Gastrocnemius medialis (tissue), 4 donors: ENCODE measurements around the gene ZFP1. TPM values are rescaled to one million over a fixed set of nuclear protein-coding genes. Genes with fewer than 3 reads are reported as not detected.

ENCODE experiments used
- ATAC-seq, 2 donors: fragments of 150-250 bp; one replicate each; pipeline ENCODE4 v1.9.1; 2016
- DNase-seq, 2 donors: peaks; one replicate each; pipeline ENCODE4 v3.0.0-alpha.2; 2019
- H3K27ac ChIP-seq, 4 donors: fragments of 200-600 bp; sonication (generic); 1 replicate in 1 of 4; 2 replicates in 3 of 4; pipeline ENCODE4 v1.5.1; 2016 to 2018; ENCODE audit warnings: mild to moderate bottlenecking in 2 of 4, moderate library complexity in 1 of 4
- H3K27me3 ChIP-seq, 3 donors: fragments of 200-600 bp; sonication (generic) in 2 of 3; 1 replicate in 1 of 3; 2 replicates in 2 of 3; pipeline versions ENCODE4 v1.5.1 to v1.6.0; 2016 to 2019; ENCODE audit warnings: mild to moderate bottlenecking in 1 of 3, moderate library complexity in 1 of 3
- H3K36me3 ChIP-seq, 2 donors: fragments of 200-600 bp; sonication (generic) in 1 of 2; one replicate each; pipeline ENCODE4 v1.5.1; 2017 to 2018
- H3K4me1 ChIP-seq, 2 donors: fragments of 200-600 bp; sonication (generic) in 1 of 2; one replicate each; pipeline ENCODE4 v1.5.1; 2016 to 2017; ENCODE audit warnings: mild to moderate bottlenecking in 2 of 2
- H3K4me3 ChIP-seq, 4 donors: fragments of 200-600 bp; sonication (generic) in 3 of 4; 1 replicate in 1 of 4; 2 replicates in 3 of 4; pipeline ENCODE4 v1.5.1; 2016 to 2019; ENCODE audit warnings: mild to moderate bottlenecking in 2 of 4
- H3K9me3 ChIP-seq, 3 donors: fragments of 200-600 bp; sonication (generic) in 2 of 3; 1 replicate in 1 of 3; 2 replicates in 2 of 3; pipeline ENCODE4 v1.5.1; 2016 to 2019
- CTCF ChIP-seq, 5 experiments: fragments of 450-650 bp in 3 of 5; fragments of 200-600 bp in 2 of 5; sonication (generic) in 2 of 5; IDR thresholded peaks in 4 of 5; conservative IDR thresholded peaks in 1 of 5; 1 replicate in 4 of 5; 2 replicates in 1 of 5; pipeline ENCODE4 v1.5.1; 2016 to 2019; ENCODE audit warnings: antibody characterized with exemption in 5 of 5, mild to moderate bottlenecking in 3 of 5, moderate library complexity in 3 of 5
- POLR2A ChIP-seq, 2 donors: fragments of 450-650 bp; IDR thresholded peaks; one replicate each; pipeline ENCODE4 v1.6.1; 2017; ENCODE audit warnings: antibody characterized with exemption in 2 of 2, mild to moderate bottlenecking in 2 of 2, moderate library complexity in 2 of 2
- in situ Hi-C, 4 donors: fragments of 200-750 bp; cut with MboI; loops; one replicate each; pipeline versions ENCODE4 v1.15.0 to v1.8.0; 2017; ENCODE audit warnings: low sequenced_read_pairs in 4 of 4
- intact Hi-C: fragments of 100-400 bp; cut with DNase I; formaldehyde crosslinking; loops from one replicate; pipeline ENCODE4 v1.15.1; 2023; ENCODE audit warnings: low total_unique reads
- total RNA-seq, 4 donors: library from RNA; depleted of rRNA; stranded (reverse); fragments of >200 nt; gene quantifications; one replicate each; pipeline versions ENCODE4 v1.1.0 to v1.2.3, GENCODE V29; 2016

ZFP1 gene
- total RNA-seq, 4 donors from 2014 or later = 4.1 to 11.0 (median 6.5) TPM

DNA sequence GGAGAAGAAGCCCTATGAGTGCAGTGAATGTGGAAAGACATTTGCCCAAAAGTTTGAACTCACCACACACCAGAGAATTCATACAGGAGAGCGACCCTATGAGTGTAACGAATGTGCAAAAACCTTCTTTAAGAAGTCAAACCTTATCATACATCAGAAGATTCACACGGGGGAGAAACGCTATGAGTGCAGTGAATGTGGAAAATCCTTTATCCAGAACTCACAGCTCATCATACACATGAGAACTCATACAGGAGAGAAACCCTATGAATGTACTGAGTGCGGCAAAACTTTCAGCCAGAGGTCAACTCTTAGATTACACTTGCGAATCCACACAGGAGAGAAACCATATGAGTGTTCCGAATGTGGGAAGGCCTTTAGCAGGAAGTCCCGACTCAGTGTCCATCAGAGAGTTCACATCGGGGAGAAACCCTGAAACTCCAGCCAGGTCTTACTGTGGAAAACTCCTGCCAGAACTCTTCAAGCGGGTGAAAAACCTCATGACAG, 21.6 kb downstream of the ZFP1 start:
- no peak for TF ChIP-seq POLR2A (IDR thresholded peaks at IDR 0.05)
- no peak for TF ChIP-seq CTCF (IDR thresholded peaks at IDR 0.05 in 4 of 5, conservative IDR thresholded peaks at IDR 0.05 in 1 of 5)
- intact Hi-C loops (no loop called here), in situ Hi-C loops (no loop called here)
- no peaks in the 10 kb centered on the region for H3K27me3 ChIP-seq
- ATAC-seq (no peak), DNase-seq (no peak)
- H3K36me3 ChIP-seq = peaks cover 21 to 62% of the 10 kb centered on the region in 2 donors
- peak overlapping the region in 1 of 4 donors; percentile 18 for H3K4me3 ChIP-seq
- H3K9me3 ChIP-seq = peaks cover 0 to 29% (median 9%) of the 10 kb centered on the region in 3 donors
- H3K27ac ChIP-seq = no peak overlapping the region
- H3K4me1 ChIP-seq = no peaks in the 10 kb centered on the region

DNA sequence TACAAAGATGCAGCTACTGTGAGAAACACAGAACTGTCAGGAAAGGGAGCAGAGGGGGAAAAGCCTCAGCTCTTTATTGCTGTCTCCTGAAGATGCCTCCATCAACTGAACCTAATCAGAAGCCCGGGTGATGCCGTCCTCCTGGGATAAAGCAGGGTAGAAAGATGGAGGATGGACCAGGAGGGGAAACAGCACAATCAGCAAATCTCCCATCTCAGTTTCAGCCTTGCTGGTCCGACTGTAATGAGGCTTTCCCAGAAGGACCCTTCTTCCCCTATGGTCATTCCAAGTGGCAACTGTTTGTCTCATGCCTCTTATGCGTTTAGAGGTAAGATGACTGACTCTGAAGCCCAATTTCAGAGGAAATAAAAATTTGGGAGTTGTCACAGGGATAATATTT, 24.3 kb downstream of the ZFP1 start:
- Histone ChIP-seq H3K27ac (no peak overlapping the region), H3K27me3 (no peaks in the 10 kb centered on the region), H3K36me3 (peaks cover 21 to 51% of the 10 kb centered on the region in 2 donors), H3K4me1 (no peaks in the 10 kb centered on the region), H3K4me3 (no peak overlapping the region), H3K9me3 (peaks cover 0 to 39% (median 12%) of the 10 kb centered on the region in 3 donors)
- in situ Hi-C loops = no loop called here
- no peak for TF ChIP-seq CTCF (IDR thresholded peaks at IDR 0.05 in 4 of 5, conservative IDR thresholded peaks at IDR 0.05 in 1 of 5)
- no peak for TF ChIP-seq POLR2A (IDR thresholded peaks at IDR 0.05)
- DNase-seq (no peak), ATAC-seq (no peak)
- intact Hi-C loops = no loop called here

DNA sequence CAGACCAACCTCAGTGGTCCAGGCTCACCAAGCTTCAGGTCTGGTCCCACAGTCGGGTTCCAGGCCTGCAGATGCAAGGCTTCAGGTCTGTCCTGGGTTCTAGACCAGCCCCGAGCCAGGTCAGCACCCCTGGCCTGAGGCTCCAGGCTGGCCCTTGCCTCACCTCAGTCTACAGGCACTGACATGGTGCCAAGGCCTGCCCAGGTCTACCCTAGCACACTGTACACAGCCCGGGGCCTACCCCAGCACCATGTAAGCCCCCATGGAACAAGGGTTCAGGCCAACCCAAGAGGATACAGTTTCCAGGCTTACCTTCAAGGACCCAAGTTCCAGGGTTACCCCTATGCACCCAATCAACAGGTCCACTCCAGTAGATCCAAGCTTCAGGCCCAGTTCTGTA, 26.8 kb downstream of the ZFP1 start:
- Histone ChIP-seq H3K9me3 (peaks cover 0 to 18% (median 9%) of the 10 kb centered on the region in 3 donors), H3K27ac (no peak overlapping the region), H3K4me1 (no peaks in the 10 kb centered on the region), H3K27me3 (no peaks in the 10 kb centered on the region), H3K36me3 (peaks cover 11 to 26% of the 10 kb centered on the region in 2 donors), H3K4me3 (no peak overlapping the region)
- in situ Hi-C loops (loop anchor here in 1 of 4 donors (25.0 kb wide), 1 partner anchor 587 kb away; no protein-coding TSS in a partner anchor), intact Hi-C loops (no loop called here)
- TF ChIP-seq POLR2A (IDR thresholded peaks at IDR 0.05) = no peak
- no peak for TF ChIP-seq CTCF (IDR thresholded peaks at IDR 0.05 in 4 of 5, conservative IDR thresholded peaks at IDR 0.05 in 1 of 5)
- no peak for DNase-seq
- ATAC-seq = no peak

GRCh38 chr16:75176926-75177325, 28.6 kb downstream of the ZFP1 start:
- no peaks in the 10 kb centered on the region for H3K4me1 ChIP-seq
- DNase-seq (no peak), ATAC-seq (no peak)
- no peak overlapping the region for H3K4me3 ChIP-seq
- in situ Hi-C loops = loop anchor here in 1 of 4 donors (25.0 kb wide), 1 partner anchor 585 kb away; no protein-coding TSS in a partner anchor
- intact Hi-C loops = no loop called here
- H3K36me3 ChIP-seq = peaks cover 0 to 8% of the 10 kb centered on the region in 2 donors
- H3K27ac ChIP-seq = no peak overlapping the region
- TF ChIP-seq CTCF (IDR thresholded peaks at IDR 0.05 in 4 of 5, conservative IDR thresholded peaks at IDR 0.05 in 1 of 5) (no peak), POLR2A (IDR thresholded peaks at IDR 0.05) (no peak)
- peaks cover 0 to 12% (median 3%) of the 10 kb centered on the region in 3 donors for H3K9me3 ChIP-seq
- H3K27me3 ChIP-seq = no peaks in the 10 kb centered on the region

DNA sequence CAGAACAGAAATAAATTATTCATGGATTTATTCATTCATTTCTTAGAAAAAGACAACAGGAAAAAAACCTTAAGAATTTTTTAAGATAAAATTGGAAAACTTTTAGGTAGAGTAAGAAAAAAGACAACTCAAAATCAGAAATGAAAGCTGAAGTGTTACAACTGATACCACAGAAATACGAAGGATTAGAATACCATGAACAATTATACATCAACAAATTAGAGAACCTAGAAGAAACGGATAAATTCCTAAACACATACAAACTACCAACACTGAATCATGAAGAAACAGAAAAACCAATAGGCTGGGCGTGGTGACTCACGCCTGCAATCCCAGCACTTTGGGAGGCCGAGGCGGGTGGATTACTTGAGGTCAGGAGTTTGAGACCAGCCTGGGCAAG, 30.9 kb downstream of the ZFP1 start:
- intact Hi-C loops (no loop called here), in situ Hi-C loops (loop anchor here in 1 of 4 donors (25.0 kb wide), 1 partner anchor 583 kb away; no protein-coding TSS in a partner anchor)
- Histone ChIP-seq H3K27ac (no peak overlapping the region), H3K4me3 (no peak overlapping the region), H3K27me3 (no peaks in the 10 kb centered on the region), H3K36me3 (no peaks in the 10 kb centered on the region), H3K4me1 (no peaks in the 10 kb centered on the region), H3K9me3 (peaks cover 0 to 10% (median 3%) of the 10 kb centered on the region in 3 donors)
- TF ChIP-seq CTCF (IDR thresholded peaks at IDR 0.05 in 4 of 5, conservative IDR thresholded peaks at IDR 0.05 in 1 of 5) (no peak), POLR2A (IDR thresholded peaks at IDR 0.05) (no peak)
- DNase-seq = no peak
- ATAC-seq = no peak
